HEK293 (cell line): ENCODE data around the gene PSG7.
"Not testable (repeated sequence)": the region's sequence is repeated elsewhere in the genome, so short reads cannot be mapped to it uniquely, and the experiment has no call there.

Experiments used
- KLF10 ChIP-seq: fragments of 450-650 bp; IDR thresholded peaks from 2 replicates; pipeline ENCODE4 v1.5.1; 2018; ENCODE audit warnings: missing biosample characterization, mild to moderate bottlenecking, missing genetic modification characterization
- ZBTB21 ChIP-seq: fragments of 450-650 bp; formaldehyde crosslinking; IDR thresholded peaks from 2 replicates; pipeline ENCODE4 v1.5.1; 2017; ENCODE audit warnings: missing biosample characterization, missing genetic modification characterization
- ZNF121 ChIP-seq: fragments of 450-650 bp; formaldehyde crosslinking; IDR thresholded peaks from 2 replicates; pipeline ENCODE4 v1.5.1; 2016; ENCODE audit warnings: missing biosample characterization, missing genetic modification characterization
- ZNF175 ChIP-seq: fragments of 450-650 bp; formaldehyde crosslinking; IDR thresholded peaks from 2 replicates; pipeline ENCODE4 v1.5.1; 2016; ENCODE audit warnings: missing biosample characterization, missing genetic modification characterization
- ZNF23 ChIP-seq: fragments of 450-650 bp; formaldehyde crosslinking; IDR thresholded peaks from 2 replicates; pipeline ENCODE4 v1.5.1; 2016; ENCODE audit warnings: missing biosample characterization, missing genetic modification characterization, borderline replicate concordance
- TF ChIP-seq, protein P1 (sequence below): fragments of 450-650 bp; formaldehyde crosslinking; IDR thresholded peaks from 2 replicates; pipeline ENCODE4 v1.5.1; 2016; ENCODE audit warnings: missing biosample characterization, missing genetic modification characterization

DNA sequence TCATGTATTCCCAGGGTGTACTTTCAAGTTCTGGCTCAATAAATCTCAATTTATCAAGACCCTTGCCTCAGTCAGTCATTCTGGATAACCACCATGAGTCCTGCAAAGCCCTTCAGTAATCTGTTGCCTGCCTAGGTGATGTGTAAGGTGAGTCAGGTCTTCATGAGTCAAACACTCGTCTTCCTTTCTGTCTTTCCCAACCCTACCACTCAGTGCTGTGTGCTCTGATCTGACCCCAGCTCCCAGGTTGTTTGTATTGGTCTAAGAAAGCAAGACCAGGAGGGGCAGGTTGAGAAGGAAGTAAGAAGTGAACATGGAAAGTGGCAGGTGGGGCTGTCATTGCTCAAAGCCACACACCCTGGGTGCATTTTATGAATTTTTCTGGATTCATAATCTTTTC is 39.3 kb downstream of the PSG7 start:
- not testable (repeated sequence) for TF ChIP-seq ZNF175, KLF10, ZNF23, ZNF121, ZBTB21 (tag by site-specific recombination)
- TF ChIP-seq, protein P1, sequence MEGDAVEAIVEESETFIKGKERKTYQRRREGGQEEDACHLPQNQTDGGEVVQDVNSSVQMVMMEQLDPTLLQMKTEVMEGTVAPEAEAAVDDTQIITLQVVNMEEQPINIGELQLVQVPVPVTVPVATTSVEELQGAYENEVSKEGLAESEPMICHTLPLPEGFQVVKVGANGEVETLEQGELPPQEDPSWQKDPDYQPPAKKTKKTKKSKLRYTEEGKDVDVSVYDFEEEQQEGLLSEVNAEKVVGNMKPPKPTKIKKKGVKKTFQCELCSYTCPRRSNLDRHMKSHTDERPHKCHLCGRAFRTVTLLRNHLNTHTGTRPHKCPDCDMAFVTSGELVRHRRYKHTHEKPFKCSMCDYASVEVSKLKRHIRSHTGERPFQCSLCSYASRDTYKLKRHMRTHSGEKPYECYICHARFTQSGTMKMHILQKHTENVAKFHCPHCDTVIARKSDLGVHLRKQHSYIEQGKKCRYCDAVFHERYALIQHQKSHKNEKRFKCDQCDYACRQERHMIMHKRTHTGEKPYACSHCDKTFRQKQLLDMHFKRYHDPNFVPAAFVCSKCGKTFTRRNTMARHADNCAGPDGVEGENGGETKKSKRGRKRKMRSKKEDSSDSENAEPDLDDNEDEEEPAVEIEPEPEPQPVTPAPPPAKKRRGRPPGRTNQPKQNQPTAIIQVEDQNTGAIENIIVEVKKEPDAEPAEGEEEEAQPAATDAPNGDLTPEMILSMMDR (tag by site-specific recombination): not testable (repeated sequence)
